SK-N-SH (cell line): ENCODE measurements around the gene TCF7L2. TPM values are rescaled to one million over a fixed set of nuclear protein-coding genes. Genes with fewer than 3 reads are reported as not detected.

ENCODE experiments used
- CTCF ChIA-PET: fragments of 300-600, 350-600 bp; formaldehyde crosslinking; extraction: SDS; loops from one replicate; lab custom pipeline; 2021; lab: Yijun Ruan, JAX
- POLR2A ChIA-PET: fragments of 350-600 bp; sonication (Branson Sonifier 250); formaldehyde crosslinking; extraction: SDS; loops from one replicate; lab custom pipeline; 2020; ENCODE audit warnings: antibody characterized with exemption, inconsistent platforms; lab: Yijun Ruan, JAX
- DNase-seq: peaks from one replicate; pipeline ENCODE4 v3.0.0; 2012
- H2AFZ ChIP-seq: fragments of 200-600 bp; sonication (generic); 2 replicates; pipeline ENCODE4 v1.8.1; 2016; ENCODE audit warnings: antibody characterized with exemption, mild to moderate bottlenecking, low read depth
- H3F3A ChIP-seq: fragments of 200-600 bp; sonication (generic); replicated peaks from 2 replicates; pipeline ENCODE3; 2016; ENCODE audit warnings: antibody characterized with exemption, mild to moderate bottlenecking; ENCODE audit not compliant: insufficient read depth
- H3K27ac ChIP-seq, 2 experiments: fragments of 200-500 bp in 1 of 2; fragments of 200-600 bp in 1 of 2; sonication (Bioruptor generic) in 1 of 2; sonication (generic), shearing (Covaris generic) in 1 of 2; 2 replicates each; pipeline versions ENCODE4 v1.5.1 to v1.6.1; 2014 to 2016; ENCODE audit warnings: low read depth in 2 of 2, inconsistent platforms in 1 of 2, low read length in 1 of 2, mild to moderate bottlenecking in 1 of 2, mixed read lengths in 1 of 2
- H3K27me3 ChIP-seq: fragments of 200-600 bp; sonication (generic), shearing (Covaris generic); 2 replicates; pipeline ENCODE4 v1.6.1; 2016; ENCODE audit warnings: mixed run types; ENCODE audit not compliant: insufficient read depth
- H3K36me3 ChIP-seq, 2 experiments: fragments of 200-500 bp in 1 of 2; fragments of 200-600 bp in 1 of 2; sonication (Bioruptor generic) in 1 of 2; sonication (generic) in 1 of 2; replicated peaks in 1 of 2; 2 replicates each; pipeline versions ENCODE3 to v1.5.1; 2014 to 2016; ENCODE audit warnings: low read length in 1 of 2, mild to moderate bottlenecking in 1 of 2; ENCODE audit not compliant: insufficient read depth in 2 of 2, control insufficient read depth in 1 of 2
- H3K4me1 ChIP-seq, 2 experiments: fragments of 200-500 bp in 1 of 2; fragments of 200-600 bp in 1 of 2; sonication (Bioruptor generic) in 1 of 2; sonication (generic), shearing (Covaris generic) in 1 of 2; 2 replicates each; pipeline versions ENCODE4 v1.5.1 to v1.6.1; 2014 to 2016; ENCODE audit warnings: low read depth in 1 of 2, low read length in 1 of 2, mixed run types in 1 of 2; ENCODE audit not compliant: insufficient read depth in 2 of 2, control insufficient read depth in 1 of 2
- H3K4me2 ChIP-seq: fragments of 200-600 bp; sonication (generic), shearing (Covaris generic); 2 replicates; pipeline ENCODE4 v1.6.1; 2017; ENCODE audit warnings: mixed run types
- H3K4me3 ChIP-seq, 2 experiments: fragments of 200-500 bp in 1 of 2; fragments of 200-600 bp in 1 of 2; sonication (Bioruptor generic) in 1 of 2; sonication (generic), shearing (Covaris generic) in 1 of 2; 2 replicates each; pipeline versions ENCODE4 v1.5.1 to v1.8.1; 2014 to 2016; ENCODE audit warnings: low read depth in 2 of 2, inconsistent platforms in 1 of 2, low read length in 1 of 2, mild to moderate bottlenecking in 1 of 2, mixed read lengths in 1 of 2, moderate library complexity in 1 of 2
- H3K79me2 ChIP-seq: fragments of 200-600 bp; sonication (generic); 2 replicates; pipeline ENCODE4 v1.8.1; 2017; ENCODE audit warnings: mild to moderate bottlenecking; ENCODE audit not compliant: insufficient read depth
- H3K9ac ChIP-seq: fragments of 200-600 bp; sonication (generic); 2 replicates; pipeline ENCODE4 v1.6.1; 2017; ENCODE audit warnings: mixed run types
- H3K9me2 ChIP-seq: fragments of 200-600 bp; sonication (generic); 2 replicates; pipeline ENCODE4 v1.6.1; 2017; ENCODE audit warnings: mixed run types
- H3K9me3 ChIP-seq: fragments of 200-600 bp; sonication (generic); 2 replicates; pipeline ENCODE4 v1.6.1; 2017; ENCODE audit warnings: mixed run types, mild to moderate bottlenecking, moderate library complexity
- H4K20me1 ChIP-seq: fragments of 200-600 bp; sonication (generic); 2 replicates; pipeline ENCODE4 v1.6.1; 2017; ENCODE audit warnings: mild to moderate bottlenecking, mixed run types; ENCODE audit not compliant: insufficient read depth
- CHD2 ChIP-seq: fragments of 150-350 bp; IDR thresholded peaks from 2 replicates; pipeline ENCODE4 v1.6.1; 2018; ENCODE audit warnings: low read length; ENCODE audit not compliant: partially characterized antibody
- CTCF ChIP-seq: fragments of 200-600 bp; sonication (generic); IDR thresholded peaks from 2 replicates; pipeline ENCODE4 v1.6.1; 2017; ENCODE audit warnings: antibody characterized with exemption, mild to moderate bottlenecking, moderate library complexity
- ELF1 ChIP-seq: IDR thresholded peaks from 2 replicates; pipeline ENCODE4 v1.4.0; 2012
- EP300 ChIP-seq, 2 experiments: IDR thresholded peaks; 2 replicates each; pipeline versions ENCODE4 v1.4.0 to v1.6.1; 2012; ENCODE audit warnings: borderline replicate concordance in 1 of 2, low read depth in 1 of 2, low read length in 1 of 2
- EZH2phosphoT487 ChIP-seq: fragments of 200-600 bp; sonication (generic); IDR thresholded peaks from 2 replicates; pipeline ENCODE4 v1.6.1; 2017; ENCODE audit warnings: low read depth, mixed run types, mild to moderate bottlenecking, antibody characterized with exemption, moderate library complexity, borderline replicate concordance
- FOXJ3 ChIP-seq: sonication (generic); formaldehyde crosslinking; IDR thresholded peaks from 2 replicates; pipeline ENCODE4 v1.5.1; 2020; ENCODE audit warnings: mild to moderate bottlenecking, missing genetic modification reagents
- FOXM1 ChIP-seq: IDR thresholded peaks from 2 replicates; pipeline ENCODE4 v1.4.0; 2012; ENCODE audit warnings: low read depth, mild to moderate bottlenecking
- GABPA ChIP-seq: IDR thresholded peaks from 2 replicates; pipeline ENCODE4 v1.4.0; 2012; ENCODE audit warnings: low read depth, mild to moderate bottlenecking
- GATA2 ChIP-seq: sonication (generic); formaldehyde crosslinking; IDR thresholded peaks from 2 replicates; pipeline ENCODE4 v1.5.0; 2020; ENCODE audit warnings: mild to moderate bottlenecking, missing genetic modification reagents
- MEF2A ChIP-seq: IDR thresholded peaks from 2 replicates; pipeline ENCODE4 v1.4.0; 2012; ENCODE audit warnings: low read depth, borderline replicate concordance
- MXI1 ChIP-seq: IDR thresholded peaks from 2 replicates; pipeline ENCODE4 v1.6.1; 2012; ENCODE audit warnings: mild to moderate bottlenecking, low read depth, low read length, improper control_type of control experiment
- PBX3 ChIP-seq: IDR thresholded peaks from 2 replicates; pipeline ENCODE4; 2012
- POLR2AphosphoS5 ChIP-seq: IDR thresholded peaks from 2 replicates; pipeline ENCODE4 v1.6.1; 2012; ENCODE audit warnings: low read depth, low read length
- REST ChIP-seq: IDR thresholded peaks from 2 replicates; pipeline ENCODE4 v1.6.1; 2012; ENCODE audit warnings: mild to moderate bottlenecking, low read depth, low read length, moderate library complexity
- RXRA ChIP-seq: IDR thresholded peaks from 2 replicates; pipeline ENCODE4 v1.4.0; 2012; ENCODE audit warnings: low read depth, mild to moderate bottlenecking, borderline replicate concordance
- SIN3A ChIP-seq: IDR thresholded peaks from 2 replicates; pipeline ENCODE4 v1.6.1; 2012; ENCODE audit warnings: low read depth, mild to moderate bottlenecking, low read length, moderate library complexity, borderline replicate concordance
- USF1 ChIP-seq: IDR thresholded peaks from 2 replicates; pipeline ENCODE4 v1.4.0; 2012; ENCODE audit warnings: low read depth, borderline replicate concordance
- USF2 ChIP-seq: fragments of 150-350 bp; IDR thresholded peaks from 2 replicates; pipeline ENCODE4 v1.6.1; 2017; ENCODE audit warnings: antibody characterized with exemption, low read length, low read depth, borderline replicate concordance
- YY1 ChIP-seq: IDR thresholded peaks from 2 replicates; pipeline ENCODE4 v1.4.0; 2012; ENCODE audit warnings: low read depth, mild to moderate bottlenecking
- WGBS: methylation state at CpG from one replicate; pipeline ENCODE4 v1.1.6; 2017; ENCODE audit warnings: low lambda C conversion rate; 5-methylcytosine and 5-hydroxymethylcytosine counted together
- polyA plus RNA-seq, 3 experiments: library from polyadenylated mRNA; depleted of rRNA; stranded (reverse); fragments of >200 nt; gene quantifications; 2 replicates each; pipeline ENCODE4 v1.2.3, GENCODE V29; 2012

Gene TCF7L2
- polyA plus RNA-seq, 1 of the 3 experiments (the other 2 are of a cell fraction): 10.2 TPM

GRCh38 chr10:113122947-113123346, 172.9 kb downstream of the TCF7L2 start:
- Histone ChIP-seq H4K20me1 (no peaks in the 10 kb centered on the region), H3K4me1 (peaks cover 0 to 6% of the 10 kb centered on the region in 2 experiments; a peak in 3 of 4 replicates), H3K27ac (no peak overlapping the region), H3K4me3 (no peak overlapping the region), H2AFZ (no peak overlapping the region), H3K9me2 (no peaks in the 10 kb centered on the region), H3K4me2 (no peak overlapping the region), H3K9ac (no peak overlapping the region), H3K79me2 (peaks cover 24% of the 10 kb centered on the region), H3K9me3 (no peaks in the 10 kb centered on the region), H3K36me3 (peaks cover 0 to 2% of the 10 kb centered on the region in 2 experiments), H3F3A (peaks cover 5% of the 10 kb centered on the region), H3K27me3 (no peaks in the 10 kb centered on the region)
- no peak for DNase-seq
- POLR2A ChIA-PET: no interaction called here
- CTCF ChIA-PET: interaction anchor here (1.0 kb wide), 1 partner anchor 150 kb away, joined by 3 read pairs; no protein-coding TSS in a partner anchor
- TF ChIP-seq SIN3A (no peak), YY1 (no peak), EP300 (IDR thresholded peaks at IDR 0.05; ENCODE audit: borderline replicate concordance in 1 of 2, low read depth in 1 of 2, low read length in 1 of 2) (no peak), GATA2 (CRISPR knock-in tag) (no peak), GABPA (no peak), CTCF (no peak), MEF2A (no peak), POLR2AphosphoS5 (no peak), FOXJ3 (CRISPR knock-in tag) (no peak), USF1 (no peak), FOXM1 (no peak), RXRA (no peak), EZH2phosphoT487 (no peak), CHD2 (no peak)
- WGBS: 96% methylated on average over 9 of the region's 9 CpGs

GRCh38 chr10:113124724-113125123, 174.7 kb downstream of the TCF7L2 start:
- ChIA-PET CTCF (interaction anchor here (0.6 to 2.8 kb wide), 4 partner anchors 14 to 649 kb away, joined by 3 to 12 read pairs (median 5); no protein-coding TSS in a partner anchor), POLR2A (no interaction called here)
- H4K20me1 ChIP-seq: no peaks in the 10 kb centered on the region
- H3K27ac ChIP-seq: no peak overlapping the region
- H3K9me2 ChIP-seq: no peaks in the 10 kb centered on the region
- TF ChIP-seq REST (no peak), USF2 (no peak), USF1 (no peak), ELF1 (no peak), MXI1 (no peak), FOXJ3 (CRISPR knock-in tag) (no peak), SIN3A (no peak), PBX3 (no peak)
- 98% methylated on average over 11 of the region's 11 CpGs for WGBS
- peaks cover 0 to 6% of the 10 kb centered on the region in 2 experiments; a peak in 3 of 4 replicates for H3K4me1 ChIP-seq
- no peaks in the 10 kb centered on the region for H3K9me3 ChIP-seq
- no peak overlapping the region for H2AFZ ChIP-seq
- no peak for DNase-seq
- no peak overlapping the region for H3K9ac ChIP-seq
- H3K36me3 ChIP-seq: peaks cover 0 to 2% of the 10 kb centered on the region in 2 experiments
- H3K79me2 ChIP-seq: peaks cover 19% of the 10 kb centered on the region
- peaks cover 5% of the 10 kb centered on the region for H3F3A ChIP-seq
- no peak overlapping the region for H3K4me3 ChIP-seq
- H3K27me3 ChIP-seq: no peaks in the 10 kb centered on the region
- H3K4me2 ChIP-seq: no peak overlapping the region
